ENCODE data around the gene CPM.
A peak's percentile ranks its signal among the peaks of the same experiment; 100 is the strongest.

The CPM gene

DNA sequence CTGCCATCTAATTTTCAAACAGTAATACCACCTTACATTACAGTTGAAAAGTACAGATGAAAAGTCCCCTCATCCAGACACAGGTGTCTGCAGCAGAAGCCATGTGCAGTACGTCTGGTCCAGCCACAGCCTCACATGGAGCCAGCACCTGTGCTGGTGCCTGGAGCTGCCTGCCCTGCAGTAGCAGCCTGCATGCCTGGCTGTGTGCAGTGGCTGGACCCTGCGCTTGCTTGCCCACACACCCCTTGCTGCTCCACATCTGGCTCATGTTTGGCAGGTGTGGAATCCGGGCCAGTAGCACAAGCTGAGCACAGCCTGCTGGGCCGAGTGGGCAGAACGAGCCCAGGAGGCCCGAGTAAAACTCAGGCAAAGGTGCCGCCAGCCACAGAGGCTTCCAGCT is 21.8 kb upstream of the CPM start:
- DNase-seq = no peak

GRCh38 chr12:68953536-68953935 is 20.6 kb upstream of the CPM start:
- no peak for DNase-seq

- DNase-seq = no peak
Observed at GRCh38 chr12:68951652-68952051, 18.7 kb upstream of the CPM start.

- no peak for DNase-seq
Observed at GRCh38 chr12:68950511-68950910, 17.5 kb upstream of the CPM start.

DNA sequence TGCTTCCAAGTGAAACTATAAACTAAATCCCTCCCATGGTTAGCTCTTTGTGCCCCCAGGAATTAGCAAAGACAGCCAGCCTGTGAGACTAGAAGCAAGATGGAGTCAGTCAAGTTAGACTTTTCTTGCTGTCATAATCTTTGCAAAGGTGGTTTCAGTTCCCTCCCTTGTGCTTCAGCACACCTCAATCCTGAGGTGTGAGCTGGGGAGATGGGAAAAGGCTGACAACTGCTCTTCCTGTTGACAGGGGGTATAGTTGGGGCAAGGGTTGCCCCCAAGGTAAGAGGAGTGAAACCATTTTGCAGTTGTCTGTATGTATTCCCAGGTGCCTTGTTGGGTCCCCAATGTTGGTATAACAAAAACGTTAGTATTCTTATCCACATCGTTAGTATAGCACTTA is 12.3 kb upstream of the CPM start:
- DNase-seq = no peak

DNA sequence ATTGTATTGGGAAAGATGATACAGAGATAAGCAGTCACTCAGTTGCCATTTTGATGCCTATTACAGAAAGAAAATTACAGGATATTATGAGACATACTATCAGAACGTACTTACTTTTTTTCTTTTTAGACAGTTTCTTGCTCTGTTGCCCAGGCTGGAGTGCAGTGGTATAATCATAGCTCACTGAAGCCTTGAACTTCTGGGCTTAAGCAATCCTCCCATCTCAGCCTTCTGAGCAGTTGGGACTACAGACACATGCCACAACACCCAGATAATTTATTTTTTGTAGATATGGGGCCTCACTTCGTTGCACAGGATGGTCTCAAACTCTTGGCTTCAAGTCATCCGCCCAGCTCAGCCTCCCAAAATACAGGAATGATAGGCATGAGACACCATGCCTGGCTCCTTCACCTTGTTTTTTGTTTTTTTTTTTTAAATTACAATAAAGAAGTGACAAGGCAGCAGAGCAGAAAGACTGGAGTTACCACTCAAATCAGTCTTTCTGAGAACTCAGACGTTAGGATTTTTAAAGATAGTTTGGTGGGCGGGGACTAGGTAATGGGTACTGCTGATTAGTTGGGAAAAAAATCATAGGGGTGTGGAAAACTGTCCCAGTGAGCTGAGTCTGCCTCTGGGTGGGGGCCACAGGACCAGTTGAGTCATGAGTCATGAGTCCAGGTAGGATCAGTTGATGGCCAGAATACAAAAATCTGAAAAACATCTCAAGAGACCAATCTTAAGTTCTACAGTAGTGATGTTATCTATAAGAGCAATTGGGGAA is 11.5 kb upstream of the CPM start:
- DNase-seq = no peak

- no peak for DNase-seq
Observed at GRCh38 chr12:68943848-68944247, 10.9 kb upstream of the CPM start.

GRCh38 chr12:68940731-68941130 is 7.8 kb upstream of the CPM start:
- no peak for DNase-seq

DNA sequence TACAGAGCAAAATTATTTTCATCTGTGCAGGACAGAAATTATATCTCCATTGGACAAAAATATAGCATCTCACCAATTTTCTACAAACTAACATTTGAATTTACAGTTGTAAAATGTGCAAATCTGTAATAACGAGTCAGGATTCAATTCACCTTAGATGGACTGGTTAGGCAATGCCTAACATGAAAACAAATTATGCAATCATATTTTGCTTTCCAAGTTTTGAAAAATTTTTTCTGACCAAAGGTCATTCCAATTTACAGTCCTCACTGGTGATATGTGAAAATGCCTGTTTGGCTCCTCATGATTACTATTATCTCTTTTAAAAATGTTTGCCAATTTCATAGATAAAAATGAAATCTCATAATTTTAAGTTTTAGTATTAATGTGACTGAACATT is 6.5 kb upstream of the CPM start:
- no peak for DNase-seq

DNA sequence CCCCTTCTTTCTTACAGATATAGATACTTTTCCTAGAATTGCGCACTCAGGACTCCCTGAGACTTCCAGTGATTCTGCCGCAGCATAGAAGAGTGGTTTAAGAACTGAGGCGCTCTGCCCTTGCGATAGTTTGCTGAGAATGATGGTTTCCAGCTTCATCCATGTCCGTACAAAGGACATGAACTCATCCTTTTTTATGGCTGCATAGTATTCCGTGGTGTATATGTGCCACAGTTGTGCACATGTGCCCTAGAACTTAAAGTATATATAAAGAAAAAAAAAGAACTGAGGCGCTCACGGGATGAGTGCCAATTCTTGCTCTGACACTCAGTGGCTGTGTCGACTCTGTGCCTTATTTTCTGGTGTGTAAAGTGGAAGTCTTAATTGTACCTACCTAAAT is 1.4 kb upstream of the CPM start:
- DNase-seq = no peak

- DNase-seq = no peak
Observed at GRCh38 chr12:68932128-68932960, 627 bp downstream of the CPM start.

DNA sequence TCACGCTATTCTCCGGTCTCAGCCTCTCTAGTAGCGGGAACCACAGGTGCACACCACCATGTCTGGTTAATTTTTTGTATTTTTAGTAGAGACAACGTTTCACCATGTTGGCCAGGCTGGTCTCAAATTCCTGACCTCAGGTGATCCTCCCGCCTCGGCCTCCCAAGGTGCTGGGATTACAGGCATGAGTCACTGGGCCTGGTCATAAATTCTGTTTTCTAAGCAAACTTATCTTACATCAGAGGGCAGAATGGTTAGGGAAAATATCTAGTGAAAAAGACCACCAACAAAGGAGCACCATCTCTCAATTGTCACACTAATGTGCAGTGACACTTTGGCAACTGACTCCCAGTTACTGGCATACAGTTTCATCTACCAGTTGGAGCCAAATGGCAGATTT is 2.8 kb downstream of the CPM start:
- no peak for DNase-seq

DNA sequence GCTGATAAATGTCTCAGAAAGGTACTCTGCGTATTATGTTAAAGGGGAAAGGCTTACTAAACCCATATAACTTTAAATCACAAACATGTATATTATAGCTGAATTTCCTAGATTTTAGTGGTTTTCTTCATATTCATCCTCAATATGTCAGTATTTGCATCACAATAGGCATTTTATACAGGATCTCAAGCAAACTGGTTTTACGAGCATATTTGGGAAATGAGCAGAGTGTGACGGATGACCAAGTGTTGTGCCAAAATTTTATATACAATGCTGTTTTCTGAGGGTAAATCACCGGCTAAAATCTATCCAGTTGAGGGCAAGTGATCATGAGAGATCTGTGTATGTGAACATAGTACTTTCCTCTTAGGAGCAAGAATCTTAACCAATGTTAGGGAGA is 8.4 kb downstream of the CPM start:
- DNase-seq = no peak

DNA sequence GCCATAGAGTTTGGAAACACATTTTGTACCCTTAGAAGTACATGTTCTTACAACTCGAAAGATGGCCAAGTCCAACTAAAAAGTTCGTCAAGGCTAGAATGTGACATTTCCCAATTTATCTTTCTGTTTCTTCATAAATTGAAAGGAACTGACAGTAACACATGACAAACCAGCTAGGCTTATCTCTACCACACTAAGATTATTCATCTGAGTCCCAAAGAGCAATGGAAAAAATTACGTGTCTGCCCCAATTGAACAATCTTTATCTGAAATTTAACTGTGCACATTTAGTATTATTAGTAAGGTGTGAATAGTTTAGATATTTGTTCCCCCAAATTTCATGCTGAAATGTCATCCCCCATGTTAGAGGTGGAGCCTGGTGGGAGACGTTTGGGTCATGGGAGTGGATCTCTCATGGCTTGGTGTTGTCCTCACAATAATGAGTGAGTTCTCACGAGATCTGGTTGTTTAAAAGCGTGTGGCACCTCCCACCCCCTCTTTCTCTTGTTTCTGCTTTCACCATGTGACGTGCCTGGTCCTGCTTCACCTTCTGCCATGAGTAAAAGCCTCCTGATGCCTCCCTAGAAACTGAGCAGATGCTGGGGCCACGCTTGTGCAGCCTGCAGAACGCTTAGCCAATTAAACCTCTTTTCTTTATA is 13.3 kb downstream of the CPM start:
- peak; percentile 58 for DNase-seq

- no peak for DNase-seq
Observed at GRCh38 chr12:68918960-68919359, 14.0 kb downstream of the CPM start.

- DNase-seq = no peak
Observed at GRCh38 chr12:68915055-68915454, 17.9 kb downstream of the CPM start.

DNA sequence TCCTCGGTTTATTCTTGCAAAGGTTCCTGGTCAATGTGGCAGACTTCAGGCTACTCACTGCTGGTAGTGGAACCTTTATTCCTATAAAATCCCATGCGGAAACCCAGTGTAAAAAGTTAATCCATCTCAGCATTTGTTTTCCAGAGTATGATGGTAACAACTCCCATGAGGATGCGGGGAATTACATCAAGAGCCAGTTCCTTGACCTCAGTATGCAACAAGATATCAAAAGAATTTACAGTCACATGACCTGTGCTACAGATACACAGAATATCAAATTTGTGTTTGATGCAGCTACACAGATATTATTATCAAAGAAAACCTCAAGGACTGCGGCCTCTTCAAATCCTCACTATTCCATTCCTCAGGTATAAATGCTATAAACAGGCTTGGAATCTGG is 19.3 kb downstream of the CPM start:
- DNase-seq = no peak

GRCh38 chr12:68912916-68913315 is 20.1 kb downstream of the CPM start:
- DNase-seq = no peak

- no peak for DNase-seq
Observed at GRCh38 chr12:68911197-68911718, 21.7 kb downstream of the CPM start.

DNA sequence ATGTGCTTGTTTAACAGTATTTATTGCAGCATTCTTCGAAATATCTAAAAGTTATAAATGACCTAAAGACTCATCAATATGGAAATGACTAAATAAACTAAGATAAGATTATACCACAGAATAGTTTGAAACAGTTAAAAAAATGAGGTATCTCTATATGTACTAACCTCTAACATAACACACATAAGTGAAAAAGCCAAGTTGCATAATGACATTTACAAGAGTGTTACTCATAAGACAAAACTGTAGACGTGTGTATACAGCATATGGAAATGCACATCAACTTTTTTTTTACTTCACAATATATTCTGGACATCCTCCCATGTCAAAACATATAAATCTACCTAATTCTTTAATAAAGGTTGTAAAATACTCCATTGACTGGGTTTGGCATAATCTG is 22.8 kb downstream of the CPM start:
- no peak for DNase-seq

DNA sequence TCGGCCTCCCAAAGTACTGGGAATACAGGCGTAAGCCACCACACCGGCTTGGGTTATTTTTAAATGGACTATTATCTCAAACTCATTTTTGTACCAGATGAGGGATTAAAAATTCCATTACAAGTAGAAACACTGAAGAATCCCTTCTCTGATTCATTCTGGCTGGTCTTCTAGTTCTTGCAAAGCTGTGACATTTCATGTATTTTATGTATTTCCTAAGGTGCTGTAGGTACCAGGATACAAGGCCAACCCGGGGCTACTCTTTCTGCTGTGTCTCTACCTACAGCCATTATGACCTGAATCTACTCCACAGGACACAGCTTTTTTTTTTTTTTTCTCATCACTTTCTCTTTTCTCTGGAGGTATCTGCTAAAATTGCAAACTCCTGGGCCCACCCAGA is 24.9 kb downstream of the CPM start:
- DNase-seq = no peak

DNA sequence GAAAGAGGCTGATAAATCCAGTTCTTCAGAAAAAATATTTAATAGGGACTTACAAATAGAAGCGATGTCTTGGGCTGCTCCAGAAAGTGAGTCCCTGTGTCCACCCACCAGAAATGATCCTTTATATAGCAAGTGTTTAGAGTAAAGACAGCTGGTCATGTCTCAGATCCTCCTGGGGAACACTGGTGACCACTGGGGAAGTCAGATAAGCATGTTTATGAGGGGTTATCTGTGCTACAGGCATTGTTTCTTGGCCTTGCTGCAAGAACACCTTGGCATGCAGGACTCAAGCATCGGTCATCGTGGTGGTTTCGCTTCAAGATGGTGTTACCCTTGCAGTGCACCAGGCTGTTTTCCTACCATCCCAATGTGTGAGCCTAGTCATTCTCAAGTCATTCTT is 27.2 kb downstream of the CPM start:
- no peak for DNase-seq

GRCh38 chr12:68904351-68904962 is 28.5 kb downstream of the CPM start:
- no peak for DNase-seq
